EL (cell line): ENCODE data around the gene KIF21A.

Source experiments
- DNase-seq: peaks from one replicate; pipeline ENCODE4 v3.0.0-alpha.2; 2016

KIF21A gene

GRCh38 chr12:39389399-39390150 lies 53.3 kb downstream of the KIF21A start:
- no peak for DNase-seq

- DNase-seq = no peak
Observed at GRCh38 chr12:39386335-39386734, 56.6 kb downstream of the KIF21A start.

- DNase-seq = no peak
Observed at GRCh38 chr12:39383114-39383513, 59.8 kb downstream of the KIF21A start.

- no peak for DNase-seq
Observed at GRCh38 chr12:39380090-39380489, 62.8 kb downstream of the KIF21A start.

GRCh38 chr12:39378341-39378740 lies 64.6 kb downstream of the KIF21A start:
- no peak for DNase-seq

- no peak for DNase-seq
Observed at GRCh38 chr12:39375206-39375808, 67.6 kb downstream of the KIF21A start.

GRCh38 chr12:39372929-39373328 lies 70.0 kb downstream of the KIF21A start:
- DNase-seq = peak; percentile 6

GRCh38 chr12:39372204-39372925 lies 70.6 kb downstream of the KIF21A start:
- no peak for DNase-seq

GRCh38 chr12:39369756-39370155 lies 73.2 kb downstream of the KIF21A start:
- DNase-seq = no peak

GRCh38 chr12:39368891-39369290 lies 74.0 kb downstream of the KIF21A start:
- peak; percentile 13 for DNase-seq

GRCh38 chr12:39368096-39368495 lies 74.8 kb downstream of the KIF21A start:
- DNase-seq = peak; percentile 21

GRCh38 chr12:39367494-39367893 lies 75.4 kb downstream of the KIF21A start:
- DNase-seq = no peak

GRCh38 chr12:39365364-39366001 lies 77.4 kb downstream of the KIF21A start:
- DNase-seq = no peak

- DNase-seq = no peak
Observed at GRCh38 chr12:39364196-39364595, 78.7 kb downstream of the KIF21A start.

- no peak for DNase-seq
Observed at GRCh38 chr12:39359645-39360044, 83.3 kb downstream of the KIF21A start.

- DNase-seq = no peak
Observed at GRCh38 chr12:39357041-39357440, 85.9 kb downstream of the KIF21A start.

- DNase-seq = no peak
Observed at GRCh38 chr12:39355841-39356240, 87.1 kb downstream of the KIF21A start.

GRCh38 chr12:39354955-39355354 lies 88.0 kb downstream of the KIF21A start:
- no peak for DNase-seq

GRCh38 chr12:39352471-39353017 lies 90.4 kb downstream of the KIF21A start:
- DNase-seq = no peak

- DNase-seq = no peak
Observed at GRCh38 chr12:39351153-39351552, 91.8 kb downstream of the KIF21A start.

GRCh38 chr12:39348941-39349626 lies 93.8 kb downstream of the KIF21A start:
- no peak for DNase-seq

GRCh38 chr12:39348523-39348922 lies 94.4 kb downstream of the KIF21A start:
- DNase-seq = no peak

- no peak for DNase-seq
Observed at GRCh38 chr12:39344926-39345325, 98.0 kb downstream of the KIF21A start.
